ENCODE data around the gene PHF2. TPM values are rescaled to one million over a fixed set of nuclear protein-coding genes. Genes with fewer than 3 reads are reported as not detected.

The PHF2 gene
- total RNA-seq, 2 donors from 2014 or later, result 32.4 to 32.9 TPM

DNA sequence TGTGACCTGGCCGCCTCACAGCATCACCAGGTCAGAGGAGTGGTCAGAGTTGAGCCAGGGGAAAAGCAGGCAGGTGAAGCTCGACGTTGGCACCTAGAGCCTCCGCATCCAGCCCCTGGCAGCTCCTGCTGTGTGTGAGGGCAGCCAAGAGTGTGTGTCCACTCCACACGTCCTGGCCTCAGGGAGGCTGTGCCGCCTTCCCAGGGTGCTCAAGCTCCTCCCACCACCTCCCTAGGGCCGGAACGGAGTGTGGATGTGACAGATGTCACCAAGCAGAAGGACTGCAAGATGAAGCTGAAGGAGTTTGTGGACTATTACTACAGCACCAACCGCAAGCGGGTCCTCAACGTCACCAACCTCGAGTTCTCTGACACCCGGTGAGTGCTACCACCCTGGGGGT lies 72.5 kb downstream of the PHF2 start:
- Histone ChIP-seq H3K27me3 (replicated peaks; ENCODE audit: insufficient read depth) (no peaks in the 10 kb centered on the region), H3K27ac (no peak overlapping the region), H3K4me3 (no peak overlapping the region), H3K9me3 (no peaks in the 10 kb centered on the region), H3K36me3 (peaks cover 7 to 15% of the 10 kb centered on the region in 2 donors), H3K4me1 (replicated peaks) (no peaks in the 10 kb centered on the region)
- 91% methylated on average over 13 of the region's 13 CpGs for WGBS
- TF ChIP-seq CTCF (IDR thresholded peaks at IDR 0.05) (no peak), POLR2AphosphoS5 (IDR thresholded peaks at IDR 0.05) (no peak), POLR2A (IDR thresholded peaks at IDR 0.05) (no peak)
- intact Hi-C loops (cut with DNase I), result no loop called here
- DNase-seq (ENCODE audit: low spot score), result no peak

- H3K4me1 ChIP-seq (replicated peaks), result no peaks in the 10 kb centered on the region
- intact Hi-C loops (cut with DNase I), result no loop called here
- no peaks in the 10 kb centered on the region for H3K27me3 ChIP-seq (replicated peaks; ENCODE audit: insufficient read depth)
- H3K36me3 ChIP-seq, result peaks cover 12 to 22% of the 10 kb centered on the region in 2 donors
- H3K9me3 ChIP-seq, result no peaks in the 10 kb centered on the region
- no peak overlapping the region for H3K4me3 ChIP-seq
- H3K27ac ChIP-seq, result no peak overlapping the region
- no peak for DNase-seq (ENCODE audit: low spot score)
- 92% methylated on average over 18 of the region's 19 CpGs for WGBS
- TF ChIP-seq POLR2A (IDR thresholded peaks at IDR 0.05), result no peak
- no peak for TF ChIP-seq CTCF (IDR thresholded peaks at IDR 0.05)
- no peak for TF ChIP-seq POLR2AphosphoS5 (IDR thresholded peaks at IDR 0.05)
Measured at GRCh38 chr9:93649610-93650261, 73.4 kb downstream of the PHF2 start.

DNA sequence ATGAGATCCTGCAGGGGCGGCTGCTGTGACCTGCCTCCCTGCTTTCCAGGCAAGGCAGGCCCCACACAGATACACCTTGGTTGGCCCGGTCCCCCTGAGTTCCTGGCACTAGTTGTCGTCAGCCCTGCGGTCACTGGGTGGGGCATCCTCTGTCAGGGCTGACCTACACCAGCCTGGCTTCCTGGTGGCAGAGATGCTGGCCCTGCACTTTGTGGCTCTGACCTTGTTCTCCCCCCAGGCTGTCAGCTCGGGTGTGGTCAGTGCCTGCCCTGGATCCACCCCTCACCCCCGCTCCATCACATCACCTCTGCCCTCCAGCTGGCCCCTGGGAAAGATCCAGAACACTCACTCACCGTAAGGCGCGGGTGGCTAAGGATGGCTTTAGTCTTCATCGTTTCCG lies 74.1 kb downstream of the PHF2 start:
- peaks cover 13 to 19% of the 10 kb centered on the region in 2 donors for H3K36me3 ChIP-seq
- no peak overlapping the region for H3K27ac ChIP-seq
- H3K9me3 ChIP-seq, result no peaks in the 10 kb centered on the region
- 98% methylated on average over 11 of the region's 11 CpGs for WGBS
- intact Hi-C loops (cut with DNase I), result no loop called here
- H3K4me1 ChIP-seq (replicated peaks), result no peaks in the 10 kb centered on the region
- TF ChIP-seq POLR2AphosphoS5 (IDR thresholded peaks at IDR 0.05) (no peak), POLR2A (IDR thresholded peaks at IDR 0.05) (no peak), CTCF (IDR thresholded peaks at IDR 0.05) (no peak)
- H3K27me3 ChIP-seq (replicated peaks; ENCODE audit: insufficient read depth), result no peaks in the 10 kb centered on the region
- H3K4me3 ChIP-seq, result no peak overlapping the region
- no peak for DNase-seq (ENCODE audit: low spot score)

- H3K36me3 ChIP-seq, result peaks cover 9 to 13% of the 10 kb centered on the region in 2 donors
- no peaks in the 10 kb centered on the region for H3K27me3 ChIP-seq (replicated peaks; ENCODE audit: insufficient read depth)
- no peak for TF ChIP-seq POLR2AphosphoS5 (IDR thresholded peaks at IDR 0.05)
- no peak for TF ChIP-seq CTCF (IDR thresholded peaks at IDR 0.05)
- TF ChIP-seq POLR2A (IDR thresholded peaks at IDR 0.05), result no peak
- no peak overlapping the region for H3K27ac ChIP-seq
- WGBS, result 88% methylated on average over 5 of the region's 5 CpGs
- DNase-seq (ENCODE audit: low spot score), result no peak
- intact Hi-C loops (cut with DNase I), result no loop called here
- no peaks in the 10 kb centered on the region for H3K4me1 ChIP-seq (replicated peaks)
- H3K9me3 ChIP-seq, result no peaks in the 10 kb centered on the region
- H3K4me3 ChIP-seq, result no peak overlapping the region
Measured at GRCh38 chr9:93651521-93651950, 75.2 kb downstream of the PHF2 start.
